Measurements from ENCODE around the gene PCSK1. TPM values are rescaled to one million over a fixed set of nuclear protein-coding genes. Genes with fewer than 3 reads are reported as not detected.

PCSK1 gene
- total RNA-seq, 4 donors from 2014 or later, result 0.14 to 0.88 TPM; not detected in 2

- H3K36me3 ChIP-seq, result no peaks in the 10 kb centered on the region
- no peak overlapping the region for H3K27ac ChIP-seq
- no peaks in the 10 kb centered on the region for H3K27me3 ChIP-seq
- H3K9me3 ChIP-seq, result no peaks in the 10 kb centered on the region
- no peak for DNase-seq
- no peaks in the 10 kb centered on the region for H3K4me1 ChIP-seq
- no peak overlapping the region for H3K4me3 ChIP-seq
- no peak for TF ChIP-seq POLR2A (IDR thresholded peaks at IDR 0.05)
- TF ChIP-seq CTCF (IDR thresholded peaks at IDR 0.05), result no peak
- intact Hi-C loops (cut with DNase I; ENCODE audit: low total_unique reads), result no loop called here
These were observed 85.4 kb downstream of the PCSK1 start for GRCh38 chr5:96347502-96348292.

GRCh38 chr5:96344678-96345577 is 88.1 kb downstream of the PCSK1 start:
- no peaks in the 10 kb centered on the region for H3K27me3 ChIP-seq
- H3K27ac ChIP-seq, result no peak overlapping the region
- H3K9me3 ChIP-seq, result no peaks in the 10 kb centered on the region
- peak; percentile 10 to 53 (median 36) for TF ChIP-seq CTCF (IDR thresholded peaks at IDR 0.05)
- no peak for TF ChIP-seq POLR2A (IDR thresholded peaks at IDR 0.05)
- no peak overlapping the region for H3K4me3 ChIP-seq
- no peak for DNase-seq
- intact Hi-C loops (cut with DNase I; ENCODE audit: low total_unique reads), result no loop called here
- no peaks in the 10 kb centered on the region for H3K36me3 ChIP-seq
- no peaks in the 10 kb centered on the region for H3K4me1 ChIP-seq

GRCh38 chr5:96343094-96343493 is 90.0 kb downstream of the PCSK1 start:
- no peaks in the 10 kb centered on the region for H3K27me3 ChIP-seq
- intact Hi-C loops (cut with DNase I; ENCODE audit: low total_unique reads), result no loop called here
- TF ChIP-seq CTCF (IDR thresholded peaks at IDR 0.05) (no peak), POLR2A (IDR thresholded peaks at IDR 0.05) (no peak)
- H3K36me3 ChIP-seq, result no peaks in the 10 kb centered on the region
- DNase-seq, result no peak
- H3K27ac ChIP-seq, result no peak overlapping the region
- H3K9me3 ChIP-seq, result no peaks in the 10 kb centered on the region
- H3K4me3 ChIP-seq, result no peak overlapping the region
- H3K4me1 ChIP-seq, result no peaks in the 10 kb centered on the region

- H3K4me3 ChIP-seq, result no peak overlapping the region
- TF ChIP-seq CTCF (IDR thresholded peaks at IDR 0.05) (no peak), POLR2A (IDR thresholded peaks at IDR 0.05) (no peak)
- H3K36me3 ChIP-seq, result no peaks in the 10 kb centered on the region
- no peaks in the 10 kb centered on the region for H3K4me1 ChIP-seq
- H3K9me3 ChIP-seq, result no peaks in the 10 kb centered on the region
- intact Hi-C loops (cut with DNase I; ENCODE audit: low total_unique reads), result no loop called here
- H3K27ac ChIP-seq, result no peak overlapping the region
- no peaks in the 10 kb centered on the region for H3K27me3 ChIP-seq
- no peak for DNase-seq
These were observed 90.5 kb downstream of the PCSK1 start for GRCh38 chr5:96342581-96342980.

Other genes with a start within 250 kb of the PCSK1 start
- gene CAST, start 229.1 kb upstream of the PCSK1 start, total RNA-seq, result 100 to 1,000 TPM in 3 of 4 donors, 10 to 100 TPM in 1; 98.2 to 350 (median 136) TPM